Calu3 (cell line): Measurements from ENCODE around the gene MOCOS. TPM values are rescaled to one million over a fixed set of nuclear protein-coding genes. Genes with fewer than 3 reads are reported as not detected.

Experiments
- BruUV-seq: library from RNA; stranded (reverse); fragments of 400-500 nt; replicated peaks from 2 replicates; lab custom pipeline; 2021; lab: Mats Ljungman, UMichigan
- CTCF ChIA-PET: fragments of 300-600 bp; sonication (Branson Sonifier 250); formaldehyde crosslinking; loops from one replicate; lab custom pipeline; 2022; ENCODE audit warnings: antibody characterized with exemption; lab: Charles Lee
- DNase-seq: peaks from one replicate; pipeline ENCODE4 v3.0.0; 2022
- H3K27ac Mint-ChIP-seq: one replicate; pipeline ENCODE4 v1.8.0; 2022; ENCODE audit warnings: mixed read lengths; ENCODE audit not compliant: unreplicated experiment
- H3K27me3 Mint-ChIP-seq: one replicate; pipeline ENCODE4 v1.8.0; 2022; ENCODE audit warnings: mixed read lengths; ENCODE audit not compliant: unreplicated experiment
- H3K36me3 Mint-ChIP-seq: one replicate; pipeline ENCODE4 v1.8.0; 2022; ENCODE audit warnings: mild to moderate bottlenecking, moderate library complexity, mixed read lengths; ENCODE audit not compliant: insufficient read depth, unreplicated experiment
- H3K4me1 Mint-ChIP-seq: one replicate; pipeline ENCODE4 v1.8.0; 2022; ENCODE audit warnings: mild to moderate bottlenecking, low read depth, mixed read lengths; ENCODE audit not compliant: unreplicated experiment
- H3K4me3 Mint-ChIP-seq: one replicate; pipeline ENCODE4 v1.8.0; 2022; ENCODE audit warnings: mild to moderate bottlenecking, low read depth, moderate library complexity, mixed read lengths; ENCODE audit not compliant: unreplicated experiment
- H3K9me3 Mint-ChIP-seq: one replicate; pipeline ENCODE4 v1.8.0; 2022; ENCODE audit warnings: low read depth, mixed read lengths; ENCODE audit not compliant: unreplicated experiment
- CTCF ChIP-seq: fragments of 200-600 bp; IDR thresholded peaks from one replicate; pipeline ENCODE4 v1.8.0; 2022; ENCODE audit warnings: antibody characterized with exemption; ENCODE audit not compliant: unreplicated experiment
- intact Hi-C: fragments of 100-400 bp; cut with micrococcal nuclease; formaldehyde crosslinking; loops from one replicate; pipeline ENCODE4 v1.10.0; 2022; ENCODE audit not compliant: unreplicated experiment
- total RNA-seq: library from RNA; stranded (reverse); gene quantifications from 2 replicates; pipeline ENCODE4 v1.2.3, GENCODE V29; 2022

MOCOS gene
- total RNA-seq, 1 experiment from 2014 or later, result 24.5 TPM

DNA sequence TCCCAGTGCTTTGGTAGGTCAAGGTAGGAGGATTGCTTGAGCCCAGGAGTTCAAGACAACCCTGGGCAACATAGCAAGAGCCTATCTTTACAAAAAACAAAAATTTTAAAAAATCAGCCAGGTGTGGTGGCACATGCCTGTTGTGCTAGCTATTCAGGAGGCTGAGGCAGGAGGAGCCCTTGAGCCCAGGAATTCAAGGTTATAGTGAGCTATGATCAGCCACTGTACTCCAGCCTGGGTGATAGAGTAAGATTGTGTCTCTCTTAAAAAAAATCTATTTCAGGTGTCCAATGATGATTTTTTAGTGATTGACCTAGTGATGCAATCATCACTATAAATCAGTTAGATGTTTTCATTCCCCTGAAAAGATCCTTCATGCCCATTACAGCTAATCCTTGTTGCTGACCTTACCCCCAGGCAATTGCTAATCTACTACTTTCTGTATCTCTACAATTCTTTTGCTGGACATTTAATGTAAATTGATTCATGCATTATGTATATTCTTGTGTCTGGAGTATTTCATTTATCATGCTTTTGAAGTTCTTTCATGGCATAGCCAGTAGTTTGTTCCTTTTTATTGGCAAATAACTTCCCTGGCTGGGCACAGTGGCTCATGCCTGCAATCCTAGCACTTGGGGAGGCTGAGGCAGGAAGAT is 10.3 kb downstream of the MOCOS start:
- Mint-ChIP-seq H3K27me3 (no peaks in the 10 kb centered on the region), H3K36me3 (peaks cover 46% of the 10 kb centered on the region), H3K9me3 (no peaks in the 10 kb centered on the region), H3K27ac (no peak overlapping the region), H3K4me3 (no peak overlapping the region), H3K4me1 (no peaks in the 10 kb centered on the region)
- DNase-seq, result no peak
- intact Hi-C loops, result no loop called here
- BruUV-seq, result no TSS peak
- CTCF ChIA-PET, result interaction anchor here (1.1 kb wide), 1 partner anchor 9 kb away, joined by 3 read pairs; no protein-coding TSS in a partner anchor
- no peak for TF ChIP-seq CTCF

DNA sequence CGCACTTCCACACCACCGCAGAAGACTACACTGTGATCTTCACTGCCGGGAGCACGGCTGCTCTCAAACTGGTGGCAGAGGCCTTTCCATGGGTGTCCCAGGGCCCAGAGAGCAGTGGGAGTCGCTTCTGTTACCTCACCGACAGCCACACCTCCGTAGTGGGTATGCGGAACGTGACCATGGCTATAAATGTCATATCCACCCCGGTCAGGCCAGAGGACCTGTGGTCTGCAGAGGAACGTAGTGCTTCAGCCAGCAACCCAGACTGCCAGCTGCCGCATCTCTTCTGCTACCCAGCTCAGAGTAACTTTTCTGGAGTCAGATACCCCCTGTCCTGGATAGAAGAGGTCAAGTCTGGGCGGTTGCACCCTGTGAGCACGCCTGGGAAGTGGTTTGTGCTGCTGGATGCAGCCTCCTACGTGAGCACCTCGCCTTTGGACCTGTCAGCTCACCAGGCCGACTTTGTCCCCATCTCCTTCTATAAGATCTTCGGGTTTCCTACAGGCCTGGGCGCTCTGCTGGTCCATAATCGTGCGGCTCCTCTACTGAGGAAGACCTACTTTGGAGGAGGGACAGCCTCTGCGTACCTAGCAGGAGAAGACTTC is 12.5 kb downstream of the MOCOS start:
- CTCF ChIA-PET, result no interaction called here
- no peaks in the 10 kb centered on the region for H3K4me1 Mint-ChIP-seq
- H3K4me3 Mint-ChIP-seq, result no peak overlapping the region

GRCh38 chr18:36200354-36200771 is 13.1 kb downstream of the MOCOS start:
- CTCF ChIA-PET, result no interaction called here
- H3K9me3 Mint-ChIP-seq, result no peaks in the 10 kb centered on the region
- H3K36me3 Mint-ChIP-seq, result peaks cover 52% of the 10 kb centered on the region
- BruUV-seq, result no TSS peak
- TF ChIP-seq CTCF, result no peak
- no peak for DNase-seq
- intact Hi-C loops, result no loop called here
- no peak overlapping the region for H3K27ac Mint-ChIP-seq
- H3K4me1 Mint-ChIP-seq, result no peaks in the 10 kb centered on the region
- no peak overlapping the region for H3K4me3 Mint-ChIP-seq
- no peaks in the 10 kb centered on the region for H3K27me3 Mint-ChIP-seq

More for the DNA sequence above, 12.5 kb downstream of the MOCOS start:
- no peak for TF ChIP-seq CTCF
- H3K27ac Mint-ChIP-seq, result no peak overlapping the region
- peaks cover 49% of the 10 kb centered on the region for H3K36me3 Mint-ChIP-seq
- no peak for DNase-seq
- intact Hi-C loops, result no loop called here
- no peaks in the 10 kb centered on the region for H3K27me3 Mint-ChIP-seq
- H3K9me3 Mint-ChIP-seq, result no peaks in the 10 kb centered on the region
- no TSS peak for BruUV-seq

- no peak for TF ChIP-seq CTCF
- DNase-seq, result no peak
- intact Hi-C loops, result no loop called here
- Mint-ChIP-seq H3K27ac (no peak overlapping the region), H3K27me3 (no peaks in the 10 kb centered on the region), H3K36me3 (peaks cover 55% of the 10 kb centered on the region), H3K4me3 (no peak overlapping the region), H3K9me3 (no peaks in the 10 kb centered on the region), H3K4me1 (no peaks in the 10 kb centered on the region)
- CTCF ChIA-PET, result no interaction called here
- BruUV-seq, result no TSS peak
Observed at GRCh38 chr18:36201765-36202164, 14.5 kb downstream of the MOCOS start.
